Spinal cord (tissue), 10 donors: ENCODE data around the gene TIAM1. TPM values are rescaled to one million over a fixed set of nuclear protein-coding genes. Genes with fewer than 3 reads are reported as not detected.
A peak's percentile ranks its signal among the peaks of the same experiment; 100 is the strongest.

Experiments
- DNase-seq, 6 donors: peaks; one replicate each; pipeline versions ENCODE4 v3.0.0 to v3.0.0-alpha.2; 2013 to 2015; ENCODE audit warnings: low spot score in 6 of 6, low read depth in 4 of 6
- H3K27ac ChIP-seq: one replicate; pipeline ENCODE4 v1.5.1; 2013; ENCODE audit warnings: low read depth, low read length, control low read depth
- H3K27me3 ChIP-seq: one replicate; pipeline ENCODE4 v1.6.1; 2013; ENCODE audit warnings: low read length; ENCODE audit not compliant: control insufficient read depth, insufficient read depth
- H3K36me3 ChIP-seq: one replicate; pipeline ENCODE4 v1.6.1; 2013; ENCODE audit warnings: low read length; ENCODE audit not compliant: control insufficient read depth, insufficient read depth
- H3K4me1 ChIP-seq: one replicate; pipeline ENCODE4 v1.6.1; 2013; ENCODE audit warnings: low read length; ENCODE audit not compliant: control insufficient read depth, insufficient read depth
- H3K4me3 ChIP-seq: one replicate; pipeline ENCODE4 v1.5.1; 2013; ENCODE audit warnings: low read depth, low read length, control low read depth
- H3K9me3 ChIP-seq: one replicate; pipeline ENCODE4 v1.6.1; 2013; ENCODE audit warnings: low read length; ENCODE audit not compliant: control insufficient read depth, insufficient read depth
- WGBS: methylation state at CpG from one replicate; pipeline ENCODE4 v1.1.5; 2013; ENCODE audit warnings: missing lambda C conversion rate; ENCODE audit not compliant: insufficient coverage; 5-methylcytosine and 5-hydroxymethylcytosine counted together
- polyA plus RNA-seq, 2 donors: library from polyadenylated mRNA; unstranded; fragments of 120-200 nt; gene quantifications; one replicate each; pipeline ENCODE4 v1.2.1, GENCODE V29; 2013; ENCODE audit not compliant: insufficient read length in 2 of 2
- total RNA-seq, 2 donors: library from RNA; depleted of rRNA in 1 of 2; stranded (reverse); fragments of 120-200 nt in 1 of 2; fragments of >200 nt in 1 of 2; gene quantifications; one replicate each; pipeline versions ENCODE4 v1.2.3 to v1.2.4, GENCODE V29; 2013 to 2014
- donor health status: healthy.

TIAM1 gene
- total and polyA plus RNA-seq, 4 donors: 33.5 to 41.8 (median 35.4) TPM

DNA sequence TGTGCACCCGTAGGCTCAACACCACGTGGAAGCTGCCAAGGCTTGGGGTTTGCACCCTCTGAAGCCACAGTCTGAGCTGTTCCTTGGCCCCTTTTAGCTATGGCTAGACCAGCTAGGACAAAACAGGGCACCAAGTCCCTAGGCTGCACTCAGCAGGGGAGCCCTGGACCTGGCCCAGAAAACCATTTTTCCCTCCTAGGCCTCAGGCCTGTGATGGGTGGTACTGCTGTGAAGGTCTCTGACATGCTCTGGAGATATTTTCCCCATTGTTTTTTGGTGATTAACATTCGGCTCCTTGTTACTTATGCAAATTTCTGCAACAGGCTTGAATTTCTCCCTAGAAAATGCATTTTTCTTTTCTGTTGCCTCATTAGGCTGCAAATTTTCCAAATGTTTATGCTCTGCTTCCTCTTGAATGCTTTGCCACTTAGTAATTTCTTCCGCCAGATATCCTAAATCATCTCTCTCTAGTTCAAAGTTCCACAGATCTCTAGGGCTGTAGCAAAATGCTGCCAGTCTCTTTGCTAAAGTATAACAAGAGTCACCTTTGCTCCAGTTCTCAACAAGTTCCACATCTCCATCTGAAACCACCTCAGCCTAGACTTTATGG, 236.8 kb downstream of the TIAM1 start:
- Histone ChIP-seq H3K4me3 (no peak overlapping the region), H3K9me3 (no peaks in the 10 kb centered on the region), H3K36me3 (no peaks in the 10 kb centered on the region), H3K27ac (no peak overlapping the region), H3K4me1 (peaks cover 4% of the 10 kb centered on the region), H3K27me3 (no peaks in the 10 kb centered on the region)
- DNase-seq: no peak
- 90% methylated on average over 4 of the region's 4 CpGs for WGBS

DNA sequence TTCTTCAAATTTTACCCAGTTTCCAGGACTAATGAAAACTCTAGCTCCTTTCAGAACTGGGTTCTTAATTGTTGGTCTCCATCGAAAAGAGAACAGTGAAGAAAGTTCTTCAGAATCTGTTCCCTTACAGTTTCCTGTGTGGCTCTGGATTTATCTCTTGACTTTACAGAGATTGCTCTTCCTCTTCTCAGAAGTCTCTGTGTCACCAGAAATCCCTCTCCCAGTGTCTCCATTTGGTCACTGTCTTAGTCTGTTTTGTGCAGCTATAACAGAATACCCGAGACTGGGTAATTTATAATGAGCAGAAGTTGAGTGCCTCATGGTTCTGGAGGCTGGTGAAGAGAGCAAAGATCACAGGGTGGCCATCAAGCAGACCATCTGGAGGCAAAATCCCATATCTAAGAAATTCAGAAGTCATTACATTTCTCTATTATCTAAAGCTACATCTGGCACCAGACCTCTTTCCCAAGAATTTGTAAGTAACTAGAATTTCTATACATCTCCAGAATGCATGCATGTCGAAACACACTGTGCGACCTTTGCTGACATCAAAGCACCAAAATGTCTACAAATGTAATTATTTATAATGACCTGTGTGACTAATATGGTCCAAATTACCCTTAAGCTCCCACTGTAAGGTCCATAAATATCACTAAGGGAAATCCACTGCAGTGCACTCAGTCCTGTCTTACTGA, 240.3 kb downstream of the TIAM1 start:
- Histone ChIP-seq H3K4me3 (no peak overlapping the region), H3K4me1 (peaks cover 1% of the 10 kb centered on the region), H3K27ac (no peak overlapping the region), H3K36me3 (no peaks in the 10 kb centered on the region), H3K9me3 (no peaks in the 10 kb centered on the region), H3K27me3 (no peaks in the 10 kb centered on the region)
- DNase-seq: no peak
- WGBS: 100% methylated on average over 1 of the region's 4 CpGs

DNA sequence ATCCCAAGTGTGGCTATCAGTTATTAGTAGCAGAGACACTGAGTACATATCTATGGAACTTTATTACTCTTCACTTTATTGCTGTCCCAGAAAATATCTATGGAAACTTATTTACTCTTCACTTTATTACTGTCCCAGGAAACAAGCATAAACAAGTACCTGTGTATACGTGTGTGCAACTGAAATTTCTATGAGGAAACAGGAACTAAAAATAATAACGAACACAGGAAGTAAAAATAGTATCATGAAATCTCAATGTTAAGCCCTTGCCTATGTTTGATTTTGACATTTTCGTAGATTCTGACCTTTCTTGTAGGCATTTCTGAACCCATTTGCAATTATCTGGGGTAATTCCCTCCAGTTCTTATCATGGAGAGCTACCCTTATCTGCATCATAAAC, 240.9 kb downstream of the TIAM1 start:
- WGBS: 100% methylated on average over 1 of the region's 3 CpGs
- no peak overlapping the region for H3K27ac ChIP-seq

DNA sequence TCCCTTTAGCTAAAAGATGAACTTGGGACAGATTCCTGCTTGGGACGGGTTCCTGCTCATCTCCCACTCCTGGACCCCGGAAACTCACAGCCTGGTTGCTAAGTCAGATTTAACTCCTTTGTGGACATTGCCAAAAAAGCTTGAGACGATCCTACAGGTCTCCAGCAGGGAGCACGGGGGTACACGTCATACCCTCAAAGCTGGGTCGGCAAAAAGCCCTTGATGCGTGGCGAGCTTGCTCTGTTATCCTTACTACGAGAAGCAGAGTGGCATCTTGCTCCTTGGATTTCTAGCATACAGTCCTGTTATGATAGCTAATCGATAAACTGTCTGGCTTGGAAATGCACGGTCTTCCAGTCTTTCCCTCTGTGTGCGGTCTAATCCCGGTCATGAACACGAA, 244.9 kb downstream of the TIAM1 start:
- Histone ChIP-seq H3K4me1 (peaks cover 4% of the 10 kb centered on the region), H3K4me3 (no peak overlapping the region), H3K9me3 (no peaks in the 10 kb centered on the region), H3K36me3 (no peaks in the 10 kb centered on the region), H3K27ac (no peak overlapping the region), H3K27me3 (no peaks in the 10 kb centered on the region)
- no peak for DNase-seq
- WGBS: 78% methylated on average over 9 of the region's 14 CpGs

More for the DNA sequence above, 240.9 kb downstream of the TIAM1 start:
- DNase-seq: no peak
- Histone ChIP-seq H3K27me3 (no peaks in the 10 kb centered on the region), H3K36me3 (no peaks in the 10 kb centered on the region), H3K4me1 (peaks cover 4% of the 10 kb centered on the region), H3K9me3 (no peaks in the 10 kb centered on the region), H3K4me3 (no peak overlapping the region)

DNA sequence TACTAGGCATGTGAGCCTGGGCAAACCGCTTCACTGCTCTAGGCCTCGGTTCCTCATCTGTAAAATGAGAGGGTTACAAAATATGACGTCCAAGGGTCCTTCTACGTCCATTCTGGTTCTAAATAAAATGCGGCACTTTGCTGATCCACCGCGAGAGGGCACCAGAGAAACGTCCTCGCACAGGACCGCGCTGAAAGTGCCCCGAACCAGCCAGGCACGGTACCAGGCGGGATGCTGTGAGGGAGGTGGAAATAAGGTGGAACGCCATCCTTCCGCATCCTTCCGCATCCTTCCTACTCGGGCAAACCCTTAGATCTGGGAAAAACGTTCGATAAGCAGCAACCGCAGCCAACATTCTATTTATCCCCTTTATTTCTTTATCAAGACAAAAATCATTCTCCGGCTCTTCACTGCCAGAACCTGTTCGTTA, 245.5 kb downstream of the TIAM1 start:
- Histone ChIP-seq H3K9me3 (no peaks in the 10 kb centered on the region), H3K36me3 (no peaks in the 10 kb centered on the region), H3K27me3 (no peaks in the 10 kb centered on the region), H3K4me3 (no peak overlapping the region), H3K4me1 (peaks cover 4% of the 10 kb centered on the region), H3K27ac (no peak overlapping the region)
- 14% methylated on average over 22 of the region's 23 CpGs for WGBS
- peak in 4 of 6 donors; percentile 24 to 80 (median 54) for DNase-seq

DNA sequence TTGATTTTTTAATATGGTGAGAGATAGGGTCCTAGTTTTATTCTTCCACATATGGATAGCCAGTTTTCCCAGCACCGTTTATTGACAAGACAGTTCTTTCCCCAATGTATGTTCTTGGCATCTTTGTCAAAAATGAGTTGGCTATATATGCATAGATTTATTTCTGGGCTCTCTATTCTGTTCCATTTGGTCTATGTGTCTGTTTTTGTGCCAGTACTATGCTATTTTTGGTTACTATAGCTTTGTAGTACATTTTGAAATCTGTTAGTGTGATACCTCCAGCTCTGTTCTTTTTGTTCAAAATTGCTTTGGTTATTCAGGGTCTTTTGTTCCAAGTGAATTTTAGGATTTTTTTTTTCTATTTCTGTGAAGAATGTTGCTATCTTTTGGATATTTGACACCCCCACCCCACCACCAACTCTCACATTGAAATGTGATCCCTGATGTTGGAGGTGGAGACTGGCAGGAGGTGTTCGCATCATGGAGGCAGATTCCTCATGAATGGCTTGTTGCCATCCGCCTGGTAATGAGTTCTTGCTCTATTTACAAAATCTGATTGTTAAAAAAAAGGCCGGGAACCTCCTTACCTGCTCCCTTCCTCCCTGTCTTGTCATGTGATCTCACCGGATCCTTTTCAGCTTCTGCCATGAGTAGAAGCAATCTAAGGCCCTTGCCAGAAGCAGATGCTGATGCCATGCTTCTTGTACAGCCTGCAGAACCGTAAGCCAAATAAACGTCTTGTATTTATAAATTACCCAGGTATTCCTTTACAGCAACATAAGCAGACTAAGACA, 251.0 kb downstream of the TIAM1 start:
- no peaks in the 10 kb centered on the region for H3K9me3 ChIP-seq
- H3K27ac ChIP-seq: no peak overlapping the region
- WGBS: 90% methylated on average over 4 of the region's 7 CpGs
- no peak overlapping the region for H3K4me3 ChIP-seq
- no peaks in the 10 kb centered on the region for H3K36me3 ChIP-seq
- DNase-seq: peak in 1 of 6 donors; percentile 74
- no peaks in the 10 kb centered on the region for H3K27me3 ChIP-seq
- H3K4me1 ChIP-seq: no peaks in the 10 kb centered on the region

DNA sequence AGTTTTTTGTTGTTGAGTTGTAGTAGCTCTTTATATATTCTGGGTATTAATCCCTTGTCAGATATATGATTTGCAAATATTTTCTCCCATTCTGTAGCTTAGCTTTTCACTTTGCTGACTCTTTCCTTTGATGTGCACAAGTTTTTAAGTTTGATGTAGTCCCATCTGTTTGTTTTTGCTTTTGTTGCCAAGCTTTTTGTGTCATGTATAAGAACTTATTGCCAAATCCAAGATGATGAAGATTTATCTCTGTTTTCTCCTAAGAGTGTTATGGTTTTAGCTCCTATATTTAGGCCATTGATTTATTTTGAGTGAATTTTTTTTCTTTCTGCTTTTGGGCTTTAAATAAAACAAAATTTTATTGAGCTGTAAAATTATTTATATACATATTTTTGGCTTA, 253.7 kb downstream of the TIAM1 start:
- DNase-seq: peak in 1 of 6 donors; percentile 59
- Histone ChIP-seq H3K9me3 (no peaks in the 10 kb centered on the region), H3K27me3 (no peaks in the 10 kb centered on the region), H3K27ac (no peak overlapping the region), H3K4me1 (no peaks in the 10 kb centered on the region), H3K4me3 (no peak overlapping the region), H3K36me3 (no peaks in the 10 kb centered on the region)

DNA sequence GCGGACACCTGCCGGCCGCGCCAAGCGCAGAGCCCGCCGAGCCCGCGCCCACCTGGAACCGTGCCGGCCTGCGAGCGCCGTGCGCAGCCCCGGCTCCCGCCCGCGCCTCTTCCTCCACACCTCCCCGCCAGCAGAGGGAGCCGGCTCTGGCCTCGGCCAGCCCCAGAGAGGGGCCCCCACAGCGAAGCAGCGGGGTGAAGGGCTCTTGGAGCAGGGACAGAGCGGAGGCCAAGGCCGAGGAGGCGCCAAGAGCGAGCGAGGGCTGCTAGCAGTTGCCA, 255.6 kb downstream of the TIAM1 start:
- H3K27ac ChIP-seq: no peak overlapping the region
- no peaks in the 10 kb centered on the region for H3K27me3 ChIP-seq
- H3K36me3 ChIP-seq: no peaks in the 10 kb centered on the region
- no peaks in the 10 kb centered on the region for H3K4me1 ChIP-seq
- no peak for DNase-seq
- no peaks in the 10 kb centered on the region for H3K9me3 ChIP-seq
- H3K4me3 ChIP-seq: no peak overlapping the region
- 85% methylated on average over 26 of the region's 29 CpGs for WGBS

DNA sequence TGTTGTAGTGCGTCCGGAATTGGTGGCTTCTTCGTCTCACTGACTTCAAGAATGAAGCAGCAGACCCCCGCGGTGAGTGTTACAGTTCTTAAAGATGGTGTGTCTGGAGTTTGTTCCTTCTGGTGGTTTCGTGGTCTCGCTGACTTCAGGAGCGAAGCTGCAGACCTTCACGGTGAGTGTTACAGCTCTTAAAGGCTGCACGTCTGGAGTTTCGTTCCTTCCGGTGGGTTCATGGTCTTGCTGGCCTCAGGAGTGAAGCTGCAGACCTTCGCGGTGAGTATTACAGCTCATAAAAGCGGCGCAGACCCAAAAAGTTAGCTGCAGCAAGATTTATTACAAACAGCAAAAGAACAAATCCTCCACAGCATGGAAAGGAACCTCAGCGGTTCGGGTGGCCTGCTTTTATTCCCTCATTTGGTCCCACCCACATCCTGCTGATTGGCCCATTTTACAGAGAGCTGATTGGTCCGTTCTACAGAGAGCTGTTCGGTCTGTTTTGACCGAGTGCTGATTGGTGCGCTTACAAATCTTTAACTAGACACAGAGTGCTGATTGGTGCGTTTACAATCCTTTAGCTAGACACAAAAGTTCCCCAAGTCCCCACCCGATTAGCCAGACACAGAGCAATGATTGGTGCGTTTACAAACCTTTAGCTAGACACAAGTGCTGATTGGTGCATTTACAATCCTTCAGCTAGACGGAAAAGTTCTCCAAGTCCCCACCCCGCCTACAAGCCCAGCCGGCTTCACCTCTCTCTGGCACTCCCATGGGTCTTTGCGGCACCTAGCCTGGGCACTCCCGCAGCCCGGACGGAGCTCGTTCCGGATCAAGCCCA, 256.2 kb downstream of the TIAM1 start:
- Histone ChIP-seq H3K27me3 (no peaks in the 10 kb centered on the region), H3K9me3 (no peaks in the 10 kb centered on the region), H3K4me3 (no peak overlapping the region), H3K27ac (no peak overlapping the region), H3K36me3 (no peaks in the 10 kb centered on the region), H3K4me1 (no peaks in the 10 kb centered on the region)
- DNase-seq: no peak
- 80% methylated on average over 30 of the region's 34 CpGs for WGBS
